Liver (tissue), 9 donors: Measurements from ENCODE around the gene WWOX. TPM values are rescaled to one million over a fixed set of nuclear protein-coding genes. Genes with fewer than 3 reads are reported as not detected.

Experiments
- DNase-seq: peaks from one replicate; pipeline ENCODE4 v3.0.0-alpha.2; 2017; ENCODE audit warnings: low spot score
- H3K27ac ChIP-seq, 2 donors: one replicate each; pipeline ENCODE4 v1.7.0; 2013; ENCODE audit warnings: inconsistent platforms in 2 of 2, low read length in 2 of 2, control low read depth in 1 of 2, low read depth in 1 of 2, mild to moderate bottlenecking in 1 of 2
- H3K27me3 ChIP-seq, 4 donors: one replicate each; pipeline versions ENCODE4 v1.6.1 to v1.7.0; 2013; ENCODE audit warnings: low read length in 3 of 4, inconsistent platforms in 1 of 4, mild to moderate bottlenecking in 1 of 4, moderate library complexity in 1 of 4; ENCODE audit not compliant: control insufficient read depth in 4 of 4, insufficient read depth in 4 of 4
- H3K36me3 ChIP-seq, 4 donors: one replicate each; pipeline versions ENCODE4 v1.6.1 to v1.7.0; 2013; ENCODE audit warnings: low read length in 3 of 4, mild to moderate bottlenecking in 3 of 4, low read depth in 1 of 4, moderate library complexity in 1 of 4; ENCODE audit not compliant: control insufficient read depth in 4 of 4, insufficient read depth in 3 of 4
- H3K4me1 ChIP-seq, 4 donors: one replicate each; pipeline versions ENCODE4 v1.6.1 to v1.7.0; 2013; ENCODE audit warnings: low read length in 3 of 4, mild to moderate bottlenecking in 3 of 4, moderate library complexity in 1 of 4; ENCODE audit not compliant: control insufficient read depth in 4 of 4, insufficient read depth in 4 of 4
- H3K4me3 ChIP-seq, 3 donors: one replicate each; pipeline versions ENCODE4 v1.6.1 to v1.7.0; 2013; ENCODE audit warnings: low read length in 3 of 3, control low read depth in 1 of 3, low read depth in 1 of 3, mild to moderate bottlenecking in 1 of 3
- H3K9ac ChIP-seq, 2 donors: one replicate each; pipeline ENCODE4 v1.7.0; 2013; ENCODE audit warnings: low read length in 2 of 2, mild to moderate bottlenecking in 2 of 2, moderate library complexity in 2 of 2, control low read depth in 1 of 2, low read depth in 1 of 2
- H3K9me3 ChIP-seq, 4 donors: one replicate each; pipeline versions ENCODE4 v1.6.1 to v1.7.0; 2013; ENCODE audit warnings: low read length in 3 of 4; ENCODE audit not compliant: control insufficient read depth in 4 of 4
- ATF3 ChIP-seq: IDR thresholded peaks from 2 replicates; pipeline ENCODE4 v1.6.1; 2016; ENCODE audit warnings: antibody characterized with exemption
- CTCF ChIP-seq: fragments of 150-350 bp; IDR thresholded peaks from 2 replicates; pipeline ENCODE4 v1.5.1; 2017; ENCODE audit warnings: improper control_type of control experiment, low read depth, low read length; ENCODE audit not compliant: missing input control
- EGR1 ChIP-seq, 2 donors: IDR thresholded peaks; 2 replicates each; pipeline ENCODE4 v1.6.1; 2016 to 2018; ENCODE audit warnings: antibody characterized with exemption in 2 of 2, low read depth in 2 of 2
- FOXA1 ChIP-seq: IDR thresholded peaks from 2 replicates; pipeline ENCODE4 v1.6.1; 2016; ENCODE audit warnings: antibody characterized with exemption
- FOXA2 ChIP-seq: IDR thresholded peaks from 2 replicates; pipeline ENCODE4 v1.6.1; 2016; ENCODE audit warnings: antibody characterized with exemption
- HNF4A ChIP-seq, 2 donors: conservative IDR thresholded peaks; 2 replicates each; pipeline ENCODE4 v1.6.1; 2016; ENCODE audit warnings: antibody characterized with exemption in 2 of 2, mild to moderate bottlenecking in 2 of 2
- HNF4G ChIP-seq: IDR thresholded peaks from 2 replicates; pipeline ENCODE4 v1.6.1; 2016; ENCODE audit warnings: antibody characterized with exemption
- JUND ChIP-seq, 2 donors: IDR thresholded peaks; 2 replicates each; pipeline ENCODE4 v1.6.1; 2016; ENCODE audit warnings: antibody characterized with exemption in 2 of 2
- NR2F2 ChIP-seq: IDR thresholded peaks from 2 replicates; pipeline ENCODE4 v1.6.1; 2016; ENCODE audit warnings: antibody characterized with exemption
- RAD21 ChIP-seq, 2 donors: IDR thresholded peaks; 2 replicates each; pipeline ENCODE4 v1.6.1; 2016; ENCODE audit warnings: antibody characterized with exemption in 2 of 2, mild to moderate bottlenecking in 2 of 2
- REST ChIP-seq: IDR thresholded peaks from 2 replicates; pipeline ENCODE4 v1.6.1; 2016; ENCODE audit warnings: antibody characterized with exemption, mild to moderate bottlenecking
- RXRA ChIP-seq, 2 donors: IDR thresholded peaks; 2 replicates each; pipeline ENCODE4 v1.6.1; 2017 to 2018; ENCODE audit warnings: antibody characterized with exemption in 2 of 2, mild to moderate bottlenecking in 1 of 2
- SP1 ChIP-seq: IDR thresholded peaks from 2 replicates; pipeline ENCODE4 v1.6.1; 2018; ENCODE audit warnings: antibody characterized with exemption, mild to moderate bottlenecking
- TAF1 ChIP-seq: conservative IDR thresholded peaks from 2 replicates; pipeline ENCODE4 v1.6.1; 2016; ENCODE audit warnings: antibody characterized with exemption, mild to moderate bottlenecking
- ZBTB33 ChIP-seq: IDR thresholded peaks from 2 replicates; pipeline ENCODE4 v1.6.1; 2016; ENCODE audit warnings: antibody characterized with exemption
- WGBS: extraction: QIAGEN DNeasy Blood & Tissue Kit; methylation state at CpG from one replicate; pipeline ENCODE4 v1.1.7; 2013; 5-methylcytosine and 5-hydroxymethylcytosine counted together
- polyA plus RNA-seq, 2 donors: library from polyadenylated mRNA; stranded (reverse) in 1 of 2; unstranded in 1 of 2; fragments of 200-250 nt in 1 of 2; fragments of >200 nt in 1 of 2; fragmentation: Nextera tagmentation in 1 of 2; extraction: Ambion mirVana in 1 of 2; gene quantifications; one replicate each; pipeline versions ENCODE4 v1.2.1 to v1.2.3, GENCODE V29; 2013 to 2015
- total RNA-seq, 2 donors: library from RNA; depleted of rRNA; stranded (reverse); fragments of >200 nt; gene quantifications; one replicate each; pipeline ENCODE4 v1.2.3, GENCODE V29; 2014
- donor health status: healthy.
- donor health status: healthy.
- donor health status: healthy.
- donor health status: healthy.
- donor health status: healthy.

WWOX gene
- total and polyA plus RNA-seq, 4 donors: 9.8 to 46.0 (median 15.3) TPM

- Histone ChIP-seq H3K9me3 (no peaks in the 10 kb centered on the region), H3K27ac (no peak overlapping the region), H3K4me1 (peaks cover 6 to 28% (median 20%) of the 10 kb centered on the region in 4 donors), H3K9ac (no peak overlapping the region), H3K27me3 (no peaks in the 10 kb centered on the region), H3K36me3 (no peaks in the 10 kb centered on the region), H3K4me3 (no peak overlapping the region)
- no peak for TF ChIP-seq HNF4G
- TF ChIP-seq NR2F2: no peak
- no peak for TF ChIP-seq FOXA2
- no peak for TF ChIP-seq TAF1
- no peak for TF ChIP-seq EGR1 (IDR thresholded peaks at IDR 0.05; ENCODE audit: low read depth in 2 of 2)
- TF ChIP-seq REST: no peak
- TF ChIP-seq CTCF: no peak
- no peak for TF ChIP-seq RXRA (IDR thresholded peaks at IDR 0.05)
- TF ChIP-seq HNF4A (conservative IDR thresholded peaks at IDR 0.05): no peak
- TF ChIP-seq SP1: no peak
- TF ChIP-seq JUND (IDR thresholded peaks at IDR 0.05): no peak
- no peak for TF ChIP-seq RAD21 (IDR thresholded peaks at IDR 0.05)
- WGBS: 95% methylated on average over 9 of the region's 9 CpGs
- no peak for DNase-seq
Observed at GRCh38 chr16:78484509-78485058, 385.1 kb downstream of the WWOX start.

GRCh38 chr16:78485188-78485916, 385.9 kb downstream of the WWOX start:
- Histone ChIP-seq H3K9me3 (no peaks in the 10 kb centered on the region), H3K9ac (no peak overlapping the region)
- 90% methylated on average over 15 of the region's 15 CpGs for WGBS

More at GRCh38 chr16:78485188-78485916, 385.9 kb downstream of the WWOX start:
- Histone ChIP-seq H3K4me1 (peaks cover 6 to 28% (median 20%) of the 10 kb centered on the region in 4 donors), H3K36me3 (no peaks in the 10 kb centered on the region), H3K4me3 (no peak overlapping the region), H3K27ac (no peak overlapping the region), H3K27me3 (no peaks in the 10 kb centered on the region)
- TF ChIP-seq RAD21 (IDR thresholded peaks at IDR 0.05) (no peak), FOXA1 (no peak), EGR1 (IDR thresholded peaks at IDR 0.05; ENCODE audit: low read depth in 2 of 2) (no peak), HNF4A (conservative IDR thresholded peaks at IDR 0.05) (no peak), NR2F2 (no peak), JUND (IDR thresholded peaks at IDR 0.05) (no peak), TAF1 (no peak), ZBTB33 (no peak), ATF3 (no peak), FOXA2 (no peak)
- no peak for DNase-seq
